ENCODE data around the gene BOD1.

BOD1 gene

GRCh38 chr5:173616577-173617118, at the start of gene BOD1:
TSS of gene BOD1 (minus strand) at chr5:173616650. CDS start at chr5:173616436, 214 bp downstream.
- peak; percentile 99 for DNase-seq (ENCODE audit: low read depth)

- DNase-seq (ENCODE audit: low read depth), result no peak
Measured at GRCh38 chr5:173665326-173665725, 48.9 kb upstream of the BOD1 start.

GRCh38 chr5:173664154-173664526, 47.7 kb upstream of the BOD1 start:
- peak; percentile 39 for DNase-seq (ENCODE audit: low read depth)

GRCh38 chr5:173663352-173664153, 47.1 kb upstream of the BOD1 start:
- no peak for DNase-seq (ENCODE audit: low read depth)

- no peak for DNase-seq (ENCODE audit: low read depth)
Measured at GRCh38 chr5:173662581-173663351, 46.3 kb upstream of the BOD1 start.

- DNase-seq (ENCODE audit: low read depth), result no peak
Measured at GRCh38 chr5:173660481-173661280, 44.2 kb upstream of the BOD1 start.

GRCh38 chr5:173659423-173659822, 43.0 kb upstream of the BOD1 start:
- DNase-seq (ENCODE audit: low read depth), result no peak

GRCh38 chr5:173657741-173658356, 41.4 kb upstream of the BOD1 start:
- DNase-seq (ENCODE audit: low read depth), result no peak

GRCh38 chr5:173655196-173655797, 38.8 kb upstream of the BOD1 start:
- no peak for DNase-seq (ENCODE audit: low read depth)

- DNase-seq (ENCODE audit: low read depth), result no peak
Measured at GRCh38 chr5:173653822-173654523, 37.5 kb upstream of the BOD1 start.

- no peak for DNase-seq (ENCODE audit: low read depth)
Measured at GRCh38 chr5:173648308-173648866, 31.9 kb upstream of the BOD1 start.

GRCh38 chr5:173646692-173647091, 30.2 kb upstream of the BOD1 start:
- DNase-seq (ENCODE audit: low read depth), result no peak

GRCh38 chr5:173645890-173646574, 29.6 kb upstream of the BOD1 start:
- DNase-seq (ENCODE audit: low read depth), result peak; percentile 7

GRCh38 chr5:173645437-173645807, 29.0 kb upstream of the BOD1 start:
- DNase-seq (ENCODE audit: low read depth), result peak; percentile 45

GRCh38 chr5:173644673-173645436, 28.4 kb upstream of the BOD1 start:
- DNase-seq (ENCODE audit: low read depth), result peak; percentile 29

- DNase-seq (ENCODE audit: low read depth), result no peak
Measured at GRCh38 chr5:173643964-173644363, 27.5 kb upstream of the BOD1 start.

GRCh38 chr5:173642895-173643481, 26.5 kb upstream of the BOD1 start:
- no peak for DNase-seq (ENCODE audit: low read depth)

GRCh38 chr5:173642191-173642816, 25.9 kb upstream of the BOD1 start:
- no peak for DNase-seq (ENCODE audit: low read depth)
